Measurements from ENCODE around the gene DIO2.

DNA sequence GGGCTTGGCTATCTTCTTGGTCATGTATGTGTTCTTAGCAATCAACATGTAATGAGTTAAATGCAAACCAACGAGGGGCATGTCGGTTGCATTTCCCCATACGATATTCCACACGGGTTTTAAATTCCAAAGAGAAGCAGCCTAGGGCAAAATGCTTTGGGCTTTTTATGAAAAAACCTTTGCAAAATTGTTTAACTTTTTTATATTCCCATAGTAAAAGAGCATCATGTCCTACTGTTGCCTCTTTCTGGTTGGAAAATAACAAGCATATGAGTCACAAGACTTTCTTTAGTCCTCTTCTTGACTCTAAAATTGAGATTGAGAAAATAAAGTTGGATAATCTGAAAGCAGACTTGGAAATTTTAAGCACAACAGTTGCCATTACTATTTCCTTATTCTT, 3.8 kb upstream of the DIO2 start:
- TF ChIP-seq, protein P1, sequence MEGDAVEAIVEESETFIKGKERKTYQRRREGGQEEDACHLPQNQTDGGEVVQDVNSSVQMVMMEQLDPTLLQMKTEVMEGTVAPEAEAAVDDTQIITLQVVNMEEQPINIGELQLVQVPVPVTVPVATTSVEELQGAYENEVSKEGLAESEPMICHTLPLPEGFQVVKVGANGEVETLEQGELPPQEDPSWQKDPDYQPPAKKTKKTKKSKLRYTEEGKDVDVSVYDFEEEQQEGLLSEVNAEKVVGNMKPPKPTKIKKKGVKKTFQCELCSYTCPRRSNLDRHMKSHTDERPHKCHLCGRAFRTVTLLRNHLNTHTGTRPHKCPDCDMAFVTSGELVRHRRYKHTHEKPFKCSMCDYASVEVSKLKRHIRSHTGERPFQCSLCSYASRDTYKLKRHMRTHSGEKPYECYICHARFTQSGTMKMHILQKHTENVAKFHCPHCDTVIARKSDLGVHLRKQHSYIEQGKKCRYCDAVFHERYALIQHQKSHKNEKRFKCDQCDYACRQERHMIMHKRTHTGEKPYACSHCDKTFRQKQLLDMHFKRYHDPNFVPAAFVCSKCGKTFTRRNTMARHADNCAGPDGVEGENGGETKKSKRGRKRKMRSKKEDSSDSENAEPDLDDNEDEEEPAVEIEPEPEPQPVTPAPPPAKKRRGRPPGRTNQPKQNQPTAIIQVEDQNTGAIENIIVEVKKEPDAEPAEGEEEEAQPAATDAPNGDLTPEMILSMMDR (IDR thresholded peaks at IDR 0.05): no peak
- no peak for TF ChIP-seq POLR2A (IDR thresholded peaks at IDR 0.05)

Data from prostate gland (tissue), 2 donors.